ENCODE data around the gene CSNK1G1.

- TF ChIP-seq CTCF (IDR thresholded peaks at IDR 0.05) (no peak), ZFX (IDR thresholded peaks at IDR 0.05; ENCODE audit: borderline replicate concordance) (no peak)
Observed at GRCh38 chr15:64134345-64134829, 221.6 kb downstream of the CSNK1G1 start.
